GM23338 (cell line): ENCODE data around the gene CD48.

Experiments used
- CREB1 ChIP-seq: fragments of 250-450 bp; sonication (Bioruptor Pico); IDR thresholded peaks from 2 replicates; pipeline ENCODE4 v1.5.0; 2020; ENCODE audit warnings: low read depth, mild to moderate bottlenecking, moderate library complexity
- EZH2 ChIP-seq: fragments of 200-600 bp; sonication (generic); IDR thresholded peaks from one replicate; pipeline ENCODE4 v1.8.0; 2017; ENCODE audit warnings: antibody characterized with exemption, mild to moderate bottlenecking, low read depth; ENCODE audit not compliant: unreplicated experiment
- EZH2phosphoT487 ChIP-seq: fragments of 200-600 bp; sonication (generic); IDR thresholded peaks from one replicate; pipeline ENCODE4 v1.8.1; 2018; ENCODE audit warnings: antibody characterized with exemption; ENCODE audit not compliant: unreplicated experiment
- JUNB ChIP-seq: IDR thresholded peaks from one replicate; pipeline ENCODE4 v1.6.1; 2016; ENCODE audit warnings: antibody characterized with exemption; ENCODE audit not compliant: unreplicated experiment
- NANOG ChIP-seq: IDR thresholded peaks from 2 replicates; pipeline ENCODE4 v1.6.1; 2016; ENCODE audit warnings: antibody characterized with exemption, borderline replicate concordance
- POLR2AphosphoS5 ChIP-seq: IDR thresholded peaks from 2 replicates; pipeline ENCODE4 v1.6.1; 2016; ENCODE audit warnings: antibody characterized with exemption, low read depth
- ZNF114 ChIP-seq: fragments of 250-450 bp; sonication (Bioruptor Pico); IDR thresholded peaks from 2 replicates; pipeline ENCODE4 v1.5.0; 2020; ENCODE audit warnings: mild to moderate bottlenecking, moderate library complexity
- TF ChIP-seq, protein P1 (sequence below), 2 experiments: fragments of 200-600 bp in 1 of 2; sonication (generic) in 1 of 2; conservative IDR thresholded peaks; 2 replicates each; pipeline versions ENCODE4 v1.5.1 to v1.6.1; 2016 to 2017; ENCODE audit warnings: antibody characterized with exemption in 2 of 2, low read depth in 2 of 2, mild to moderate bottlenecking in 2 of 2, moderate library complexity in 1 of 2
- TF ChIP-seq, protein P2 (sequence below): IDR thresholded peaks from one replicate; pipeline ENCODE4 v1.6.1; 2018; ENCODE audit warnings: antibody characterized with exemption; ENCODE audit not compliant: unreplicated experiment

DNA sequence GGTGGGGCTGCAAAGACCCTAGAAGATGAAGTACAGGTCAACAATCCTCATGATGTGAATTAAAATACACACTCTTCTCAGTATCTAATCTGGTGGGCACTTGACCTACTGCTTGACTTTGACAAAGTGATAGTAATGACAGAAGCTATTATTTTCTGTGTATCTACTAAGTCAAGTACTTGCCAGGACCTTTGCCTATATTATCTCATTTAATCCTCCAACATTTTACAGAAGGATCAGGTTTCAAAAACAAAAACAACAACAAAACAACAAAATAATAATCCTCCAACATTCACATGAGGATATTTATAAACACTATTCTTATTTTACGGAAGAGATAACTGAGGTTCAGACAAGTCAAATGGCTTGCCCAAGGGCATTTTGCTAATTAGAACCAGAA, 4.4 kb upstream of the CD48 start:
- TF ChIP-seq POLR2AphosphoS5 (no peak), NANOG (no peak), EZH2 (no peak), EZH2phosphoT487 (no peak), CREB1 (CRISPR knock-in tag) (no peak), ZNF114 (CRISPR knock-in tag) (no peak), JUNB (no peak)
- TF ChIP-seq, protein P1, sequence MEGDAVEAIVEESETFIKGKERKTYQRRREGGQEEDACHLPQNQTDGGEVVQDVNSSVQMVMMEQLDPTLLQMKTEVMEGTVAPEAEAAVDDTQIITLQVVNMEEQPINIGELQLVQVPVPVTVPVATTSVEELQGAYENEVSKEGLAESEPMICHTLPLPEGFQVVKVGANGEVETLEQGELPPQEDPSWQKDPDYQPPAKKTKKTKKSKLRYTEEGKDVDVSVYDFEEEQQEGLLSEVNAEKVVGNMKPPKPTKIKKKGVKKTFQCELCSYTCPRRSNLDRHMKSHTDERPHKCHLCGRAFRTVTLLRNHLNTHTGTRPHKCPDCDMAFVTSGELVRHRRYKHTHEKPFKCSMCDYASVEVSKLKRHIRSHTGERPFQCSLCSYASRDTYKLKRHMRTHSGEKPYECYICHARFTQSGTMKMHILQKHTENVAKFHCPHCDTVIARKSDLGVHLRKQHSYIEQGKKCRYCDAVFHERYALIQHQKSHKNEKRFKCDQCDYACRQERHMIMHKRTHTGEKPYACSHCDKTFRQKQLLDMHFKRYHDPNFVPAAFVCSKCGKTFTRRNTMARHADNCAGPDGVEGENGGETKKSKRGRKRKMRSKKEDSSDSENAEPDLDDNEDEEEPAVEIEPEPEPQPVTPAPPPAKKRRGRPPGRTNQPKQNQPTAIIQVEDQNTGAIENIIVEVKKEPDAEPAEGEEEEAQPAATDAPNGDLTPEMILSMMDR (conservative IDR thresholded peaks at IDR 0.05; ENCODE audit: low read depth in 2 of 2), result no peak
- TF ChIP-seq, protein P2, sequence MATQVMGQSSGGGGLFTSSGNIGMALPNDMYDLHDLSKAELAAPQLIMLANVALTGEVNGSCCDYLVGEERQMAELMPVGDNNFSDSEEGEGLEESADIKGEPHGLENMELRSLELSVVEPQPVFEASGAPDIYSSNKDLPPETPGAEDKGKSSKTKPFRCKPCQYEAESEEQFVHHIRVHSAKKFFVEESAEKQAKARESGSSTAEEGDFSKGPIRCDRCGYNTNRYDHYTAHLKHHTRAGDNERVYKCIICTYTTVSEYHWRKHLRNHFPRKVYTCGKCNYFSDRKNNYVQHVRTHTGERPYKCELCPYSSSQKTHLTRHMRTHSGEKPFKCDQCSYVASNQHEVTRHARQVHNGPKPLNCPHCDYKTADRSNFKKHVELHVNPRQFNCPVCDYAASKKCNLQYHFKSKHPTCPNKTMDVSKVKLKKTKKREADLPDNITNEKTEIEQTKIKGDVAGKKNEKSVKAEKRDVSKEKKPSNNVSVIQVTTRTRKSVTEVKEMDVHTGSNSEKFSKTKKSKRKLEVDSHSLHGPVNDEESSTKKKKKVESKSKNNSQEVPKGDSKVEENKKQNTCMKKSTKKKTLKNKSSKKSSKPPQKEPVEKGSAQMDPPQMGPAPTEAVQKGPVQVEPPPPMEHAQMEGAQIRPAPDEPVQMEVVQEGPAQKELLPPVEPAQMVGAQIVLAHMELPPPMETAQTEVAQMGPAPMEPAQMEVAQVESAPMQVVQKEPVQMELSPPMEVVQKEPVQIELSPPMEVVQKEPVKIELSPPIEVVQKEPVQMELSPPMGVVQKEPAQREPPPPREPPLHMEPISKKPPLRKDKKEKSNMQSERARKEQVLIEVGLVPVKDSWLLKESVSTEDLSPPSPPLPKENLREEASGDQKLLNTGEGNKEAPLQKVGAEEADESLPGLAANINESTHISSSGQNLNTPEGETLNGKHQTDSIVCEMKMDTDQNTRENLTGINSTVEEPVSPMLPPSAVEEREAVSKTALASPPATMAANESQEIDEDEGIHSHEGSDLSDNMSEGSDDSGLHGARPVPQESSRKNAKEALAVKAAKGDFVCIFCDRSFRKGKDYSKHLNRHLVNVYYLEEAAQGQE, result no peak
